OCI-LY1 (cell line): ENCODE measurements around the gene TRIM37.

Source experiments
- H2AFZ ChIP-seq: fragments of 200-600 bp; sonication (generic), shearing (Covaris generic); 2 replicates; pipeline ENCODE4 v1.6.0; 2014; ENCODE audit warnings: antibody characterized with exemption, mild to moderate bottlenecking, low read length
- H3F3A ChIP-seq: fragments of 200-600 bp; sonication (generic), shearing (Covaris generic); 2 replicates; pipeline ENCODE4 v1.6.0; 2014; ENCODE audit warnings: mild to moderate bottlenecking, antibody characterized with exemption, low read length, moderate library complexity; ENCODE audit not compliant: insufficient read depth
- H3K27ac ChIP-seq: fragments of 200-600 bp; sonication (generic); 2 replicates; pipeline ENCODE4 v1.5.1; 2014; ENCODE audit warnings: low read length, mixed run types, mild to moderate bottlenecking, low read depth; ENCODE audit not compliant: poor library complexity, severe bottlenecking
- H3K27me3 ChIP-seq: fragments of 200-600 bp; sonication (generic); 2 replicates; pipeline ENCODE4 v1.6.0; 2014; ENCODE audit warnings: antibody characterized with exemption, mild to moderate bottlenecking, low read length, moderate library complexity; ENCODE audit not compliant: insufficient read depth
- H3K36me3 ChIP-seq: fragments of 200-600 bp; sonication (generic); 2 replicates; pipeline ENCODE4 v1.6.1; 2014; ENCODE audit warnings: mild to moderate bottlenecking, antibody characterized with exemption, low read length, moderate library complexity, mixed read lengths; ENCODE audit not compliant: insufficient read depth
- H3K4me1 ChIP-seq: fragments of 200-600 bp; sonication (generic); 2 replicates; pipeline ENCODE4 v1.5.1; 2014; ENCODE audit warnings: mild to moderate bottlenecking, low read length, moderate library complexity; ENCODE audit not compliant: insufficient read depth, severe bottlenecking
- H3K4me2 ChIP-seq: fragments of 200-600 bp; sonication (generic), shearing (Covaris generic); 2 replicates; pipeline ENCODE4 v1.6.1; 2014; ENCODE audit warnings: low read length
- H3K4me3 ChIP-seq: fragments of 200-600 bp; sonication (generic); 2 replicates; pipeline ENCODE4 v1.5.1; 2014; ENCODE audit warnings: low read length, low read depth, mild to moderate bottlenecking, mixed read lengths; ENCODE audit not compliant: poor library complexity, severe bottlenecking
- H3K79me2 ChIP-seq: fragments of 200-600 bp; shearing (Covaris generic); 2 replicates; pipeline ENCODE4 v1.6.1; 2016; ENCODE audit warnings: mixed run types, low read length, mixed read lengths; ENCODE audit not compliant: insufficient read depth
- H3K9ac ChIP-seq: fragments of 200-600 bp; sonication (generic), shearing (Covaris generic); 2 replicates; pipeline ENCODE4 v1.6.1; 2014; ENCODE audit warnings: mild to moderate bottlenecking, low read length, mixed read lengths
- H3K9me2 ChIP-seq: fragments of 200-600 bp; sonication (generic), shearing (Covaris generic); 2 replicates; pipeline ENCODE4 v1.6.1; 2014; ENCODE audit warnings: low read depth, mild to moderate bottlenecking, low read length, mixed read lengths
- H3K9me3 ChIP-seq: fragments of 200-600 bp; shearing (Covaris generic); 2 replicates; pipeline ENCODE4 v1.6.1; 2014; ENCODE audit warnings: low read length, mixed read lengths
- H4K20me1 ChIP-seq: fragments of 200-600 bp; sonication (generic), shearing (Covaris generic); 2 replicates; pipeline ENCODE4 v1.6.0; 2016; ENCODE audit warnings: mild to moderate bottlenecking, low read length; ENCODE audit not compliant: insufficient read depth
- CTCF ChIP-seq: fragments of 200-600 bp; sonication (generic), shearing (Covaris generic); IDR thresholded peaks from 2 replicates; pipeline ENCODE4 v1.5.1; 2017; ENCODE audit warnings: mild to moderate bottlenecking, antibody characterized with exemption, low read length, moderate library complexity, mixed read lengths
- EZH2 ChIP-seq: fragments of 200-600 bp; sonication (generic), shearing (Covaris generic); IDR thresholded peaks from 2 replicates; pipeline ENCODE4 v1.8.0; 2017; ENCODE audit warnings: borderline replicate concordance, mixed run types, mild to moderate bottlenecking, antibody characterized with exemption, low read length, moderate library complexity, mixed read lengths

Gene TRIM37

GRCh38 chr17:58985367-58985766 lies 121.3 kb downstream of the TRIM37 start:
- Histone ChIP-seq H3K9ac (no peak overlapping the region), H3K9me3 (no peaks in the 10 kb centered on the region), H3K4me2 (no peak overlapping the region), H2AFZ (no peak overlapping the region), H3K36me3 (no peaks in the 10 kb centered on the region), H3K79me2 (no peaks in the 10 kb centered on the region), H3K4me1 (no peaks in the 10 kb centered on the region), H3F3A (no peaks in the 10 kb centered on the region), H3K27ac (no peak overlapping the region), H3K27me3 (no peaks in the 10 kb centered on the region), H3K9me2 (no peaks in the 10 kb centered on the region), H4K20me1 (no peaks in the 10 kb centered on the region), H3K4me3 (no peak overlapping the region)
- no peak for TF ChIP-seq EZH2
- TF ChIP-seq CTCF = no peak

GRCh38 chr17:58982626-58983025 lies 124.1 kb downstream of the TRIM37 start:
- H3K27me3 ChIP-seq = no peaks in the 10 kb centered on the region
- H3K9me2 ChIP-seq = no peaks in the 10 kb centered on the region
- H3K9me3 ChIP-seq = no peaks in the 10 kb centered on the region
- TF ChIP-seq EZH2 (no peak), CTCF (no peak)
- H3K4me3 ChIP-seq = no peak overlapping the region
- no peaks in the 10 kb centered on the region for H3K36me3 ChIP-seq
- H3K27ac ChIP-seq = no peak overlapping the region
- no peaks in the 10 kb centered on the region for H3K4me1 ChIP-seq
- H3K4me2 ChIP-seq = no peak overlapping the region
- H4K20me1 ChIP-seq = no peaks in the 10 kb centered on the region
- no peak overlapping the region for H2AFZ ChIP-seq
- no peak overlapping the region for H3K9ac ChIP-seq
- no peaks in the 10 kb centered on the region for H3K79me2 ChIP-seq
- H3F3A ChIP-seq = no peaks in the 10 kb centered on the region

GRCh38 chr17:58980706-58981481 lies 125.8 kb downstream of the TRIM37 start:
- no peaks in the 10 kb centered on the region for H3F3A ChIP-seq
- no peak overlapping the region for H3K4me2 ChIP-seq
- no peaks in the 10 kb centered on the region for H3K4me1 ChIP-seq
- no peaks in the 10 kb centered on the region for H3K9me3 ChIP-seq
- H2AFZ ChIP-seq = no peak overlapping the region
- no peak for TF ChIP-seq CTCF
- TF ChIP-seq EZH2 = no peak
- H3K27me3 ChIP-seq = no peaks in the 10 kb centered on the region
- H3K9me2 ChIP-seq = no peaks in the 10 kb centered on the region
- no peak overlapping the region for H3K4me3 ChIP-seq
- H3K79me2 ChIP-seq = no peaks in the 10 kb centered on the region
- H3K9ac ChIP-seq = no peak overlapping the region
- H4K20me1 ChIP-seq = no peaks in the 10 kb centered on the region
- no peaks in the 10 kb centered on the region for H3K36me3 ChIP-seq
- H3K27ac ChIP-seq = no peak overlapping the region
